NCI-H510A treated with DMSO at 0.1 percent for 48 hours (cell line): Measurements from ENCODE around the gene NGEF.
"Not testable (repeated sequence)": the region's sequence is repeated elsewhere in the genome, so short reads cannot be mapped to it uniquely, and the experiment has no call there.

Experiments
- DNase-seq: peaks from one replicate; lab custom pipeline; 2025; lab: John Stamatoyannopoulos, UW

Gene NGEF

GRCh38 chr2:232870766-232871371 lies 142.2 kb downstream of the NGEF start:
- no peak for DNase-seq

GRCh38 chr2:232870018-232870765 lies 142.9 kb downstream of the NGEF start, which contains the start of gene SNORC:
SNORC (plus strand) TSS chr2:232870264; CDS start chr2:232870342, 78 bp downstream.
- no peak for DNase-seq

- DNase-seq, result no peak
Observed at GRCh38 chr2:232869138-232870017, 143.7 kb downstream of the NGEF start.

GRCh38 chr2:232866104-232866503 lies 147.0 kb downstream of the NGEF start:
- no peak for DNase-seq

- DNase-seq, result no peak
Observed at GRCh38 chr2:232865165-232865564, 147.9 kb downstream of the NGEF start.

DNA sequence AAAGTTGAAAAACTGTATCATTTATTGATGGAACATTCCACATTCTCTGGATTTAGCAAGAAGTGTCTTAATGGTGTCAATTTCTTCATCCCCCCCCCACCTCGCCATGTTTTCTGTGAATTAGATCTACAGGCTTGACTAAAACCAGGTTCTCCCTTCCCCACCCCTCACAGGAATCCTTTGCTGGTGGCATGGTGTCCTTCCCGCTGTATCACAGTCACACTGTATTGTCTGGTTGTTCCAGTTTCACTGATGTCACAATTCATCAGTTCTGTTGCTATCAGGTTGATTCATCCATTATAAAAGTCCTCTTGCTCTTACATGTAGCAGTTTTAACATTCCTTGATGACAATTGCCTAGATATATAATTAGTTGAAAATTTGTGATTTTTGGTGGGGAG lies 149.1 kb downstream of the NGEF start:
- no peak for DNase-seq

- no peak for DNase-seq
Observed at GRCh38 chr2:232861353-232861752, 151.7 kb downstream of the NGEF start.

GRCh38 chr2:232860593-232861241 lies 152.3 kb downstream of the NGEF start:
- no peak for DNase-seq

DNA sequence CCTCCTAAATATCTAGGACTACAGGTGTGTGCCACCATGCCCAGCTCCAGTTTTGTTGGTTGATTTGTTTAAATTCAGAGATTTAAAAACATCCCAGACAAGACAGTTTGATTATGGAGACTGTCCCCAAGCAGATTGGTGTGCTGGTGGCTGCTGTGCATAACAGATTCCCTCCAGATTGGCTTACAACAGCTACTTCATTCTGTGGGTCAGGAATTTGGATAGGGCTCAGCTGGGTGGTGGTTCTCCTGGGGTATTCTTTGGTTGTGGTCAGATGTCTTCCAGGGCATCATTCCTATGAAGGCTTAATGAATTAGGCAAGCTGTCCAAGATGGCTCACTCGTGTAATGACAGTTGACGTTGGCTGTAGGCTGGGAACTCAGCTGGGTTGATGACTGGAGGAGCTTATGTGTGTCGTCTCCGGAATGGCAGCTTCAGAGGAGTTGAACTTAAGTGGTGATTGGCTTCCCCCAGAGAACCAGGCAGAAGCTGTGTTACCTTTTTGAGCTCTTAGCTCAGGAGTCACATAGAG lies 153.6 kb downstream of the NGEF start:
- no peak for DNase-seq

DNA sequence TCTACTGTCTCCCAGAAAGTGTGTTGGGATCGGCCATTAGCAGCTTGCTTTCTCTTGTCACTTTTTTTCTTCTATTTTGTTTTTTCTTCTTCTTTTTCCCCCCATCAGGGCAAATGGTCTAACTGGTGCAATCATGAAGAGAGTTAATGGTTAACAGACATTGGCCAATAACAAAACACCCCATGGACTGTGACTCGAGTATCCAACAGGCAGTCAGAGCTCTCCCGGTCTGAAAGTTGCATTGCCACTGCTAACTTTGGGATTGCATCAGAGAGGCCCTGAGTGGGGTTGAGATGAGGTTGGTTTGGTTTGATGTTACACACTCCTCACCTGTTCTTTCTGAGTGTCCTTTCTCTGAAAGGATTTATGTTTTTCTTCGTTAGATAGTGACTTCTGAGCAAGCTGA lies 155.9 kb downstream of the NGEF start:
- no peak for DNase-seq

- no peak for DNase-seq
Observed at GRCh38 chr2:232854082-232854481, 159.0 kb downstream of the NGEF start.

DNA sequence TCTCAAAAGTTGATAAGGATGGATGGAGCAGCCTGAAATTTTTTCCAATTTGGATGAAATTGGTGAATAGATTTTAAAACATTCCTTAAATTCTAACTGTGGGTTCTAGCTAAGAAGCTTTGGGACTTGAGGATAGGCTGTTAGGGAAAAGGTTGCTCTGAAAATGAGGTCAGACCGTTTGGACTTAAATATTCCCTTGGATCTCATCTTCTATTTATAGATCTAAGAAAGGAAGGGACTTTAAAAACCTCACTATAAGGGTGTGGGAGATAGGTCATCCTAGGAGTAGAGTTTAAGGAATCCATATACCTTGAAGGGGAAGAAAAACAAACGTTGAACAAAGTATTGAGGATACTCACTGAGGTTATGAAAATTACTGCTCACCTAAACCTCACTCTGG lies 160.4 kb downstream of the NGEF start:
- DNase-seq, result no peak

DNA sequence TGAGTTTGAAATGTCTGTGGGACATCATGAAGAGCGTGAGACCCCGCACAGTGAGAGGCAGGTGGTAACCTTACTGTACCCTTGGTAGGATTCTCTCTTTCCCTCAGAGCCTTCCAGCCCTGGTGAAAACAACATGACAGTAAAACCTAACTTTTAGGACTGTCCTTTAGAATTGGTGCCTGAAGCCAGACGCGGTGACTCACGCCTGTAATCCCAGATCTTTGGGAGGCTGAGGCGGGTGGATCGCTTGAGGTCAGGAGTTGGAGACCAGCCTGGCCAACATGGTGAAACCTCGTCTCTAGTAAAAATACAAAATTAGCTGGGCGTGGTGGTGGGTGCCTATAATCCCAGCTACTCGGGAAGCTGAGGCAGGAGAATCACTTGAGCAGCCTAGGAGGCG lies 161.0 kb downstream of the NGEF start:
- DNase-seq, result not testable (repeated sequence)

- DNase-seq, result no peak
Observed at GRCh38 chr2:232850039-232850438, 163.0 kb downstream of the NGEF start.

GRCh38 chr2:232846055-232846454 lies 167.0 kb downstream of the NGEF start:
- no peak for DNase-seq

DNA sequence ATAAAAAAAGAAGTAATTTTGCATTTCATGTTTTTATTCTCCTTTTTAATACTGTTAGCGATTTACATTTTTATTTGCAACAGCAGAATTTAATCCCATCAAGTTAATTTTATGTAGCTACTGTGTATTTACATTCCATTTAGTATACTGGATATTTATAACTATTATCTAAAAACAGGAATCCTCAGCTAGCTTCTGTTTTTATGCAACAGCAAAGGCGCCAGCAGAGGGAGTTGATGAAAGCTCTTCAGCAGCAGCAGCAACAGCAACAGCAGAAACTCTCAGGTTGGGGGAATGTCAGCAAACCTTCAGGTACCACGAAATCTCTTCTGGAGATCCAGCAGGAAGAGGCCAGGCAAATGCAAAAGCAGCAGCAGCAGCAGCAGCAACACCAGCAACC lies 169.2 kb downstream of the NGEF start:
- no peak for DNase-seq

- no peak for DNase-seq
Observed at GRCh38 chr2:232842689-232843088, 170.4 kb downstream of the NGEF start.

DNA sequence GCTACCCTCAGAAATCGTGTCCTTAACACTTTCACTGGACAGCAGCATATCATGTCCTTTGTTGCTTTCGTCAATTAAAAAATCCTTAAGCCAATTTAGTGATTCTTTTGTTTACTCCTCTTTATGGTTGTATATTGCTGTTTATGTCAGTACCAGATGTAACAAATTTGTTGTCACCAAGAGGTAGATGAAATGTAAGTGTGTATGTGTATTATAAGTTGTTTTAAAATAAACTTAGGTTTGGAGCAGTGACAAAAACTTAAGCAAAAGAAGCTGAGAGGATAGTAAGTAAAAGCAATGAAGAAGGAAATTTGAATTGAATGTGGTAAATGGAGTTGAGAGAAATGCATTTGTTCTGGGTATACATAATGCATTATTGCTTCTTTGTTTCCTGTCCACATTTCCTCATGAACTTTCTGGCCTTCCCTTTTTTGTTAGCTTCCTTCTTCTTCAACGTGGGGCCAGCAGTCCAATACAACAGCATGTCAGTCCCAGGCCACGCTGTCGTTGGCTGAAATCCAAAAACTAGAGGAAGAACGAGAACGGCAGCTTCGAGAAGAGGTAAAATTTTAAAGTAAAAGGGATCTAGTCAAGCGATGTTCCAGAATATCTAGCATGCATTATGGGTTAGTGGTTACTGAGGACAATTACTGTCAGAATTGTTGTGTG lies 173.5 kb downstream of the NGEF start:
- DNase-seq, result no peak

DNA sequence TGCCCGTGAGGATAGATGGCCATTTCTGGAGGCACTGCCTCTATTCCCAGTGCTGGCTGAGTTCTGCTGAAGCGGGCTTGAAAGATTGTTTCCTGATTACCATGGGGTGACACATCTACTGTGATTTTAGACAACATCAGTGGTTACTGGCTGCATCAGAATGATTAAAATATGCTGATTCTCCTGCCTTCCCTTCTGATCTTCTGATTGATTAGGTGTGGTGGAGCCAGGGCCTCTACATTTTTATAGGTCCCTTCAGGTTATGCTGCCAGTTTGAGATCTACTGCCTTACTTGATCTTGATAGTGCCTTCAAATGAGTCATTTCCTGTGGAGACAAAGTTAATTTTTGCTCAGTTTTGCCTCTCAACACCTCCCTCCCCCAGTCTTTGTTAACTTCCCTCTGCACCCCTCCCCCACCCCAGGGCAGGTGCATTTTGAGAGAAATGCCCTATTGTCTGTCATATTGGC lies 174.6 kb downstream of the NGEF start:
- DNase-seq, result no peak

DNA sequence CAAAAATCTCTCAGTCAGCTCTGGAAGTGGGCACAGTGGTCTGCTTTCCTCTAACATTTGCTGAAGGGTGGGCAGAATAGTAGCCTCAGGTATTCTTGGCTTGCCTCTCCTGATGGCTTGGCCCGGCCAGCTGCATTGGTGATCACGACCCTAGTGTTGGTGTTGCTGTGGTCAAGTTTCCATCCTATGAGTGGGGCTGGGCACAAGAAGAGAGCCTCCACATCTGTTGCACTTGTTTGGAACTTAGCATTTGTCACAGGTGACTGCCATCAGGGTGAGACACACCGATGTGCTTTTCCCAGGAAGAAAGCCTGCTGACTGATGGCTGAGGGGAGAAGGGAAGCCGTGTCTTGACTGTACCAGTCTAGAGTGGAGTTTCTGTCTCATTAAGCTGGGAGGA lies 176.1 kb downstream of the NGEF start:
- DNase-seq, result no peak

DNA sequence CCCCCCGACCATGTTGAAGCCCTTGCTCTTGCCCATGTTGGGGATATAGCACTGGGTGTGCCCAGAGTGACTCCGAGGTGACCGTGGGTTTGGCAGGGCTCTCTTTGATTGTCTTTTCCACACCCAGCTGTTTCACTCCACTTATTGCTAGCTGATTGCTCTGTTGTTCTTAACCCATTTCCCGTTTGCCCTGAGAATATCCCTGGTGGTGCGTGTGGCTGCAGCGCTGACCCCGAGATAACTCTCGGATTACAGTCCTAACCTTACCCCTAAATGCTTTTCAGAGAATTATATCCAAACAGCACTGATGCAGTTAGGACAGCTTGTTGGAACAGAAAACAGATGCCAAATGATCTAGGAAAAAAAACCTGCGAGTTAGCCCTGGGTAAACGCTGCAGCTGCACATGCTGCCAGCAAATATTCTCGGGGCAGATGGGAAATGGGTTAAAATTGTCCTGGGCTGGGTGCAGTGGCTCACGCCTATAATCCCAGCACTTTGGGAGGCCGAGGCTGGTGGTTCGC lies 177.3 kb downstream of the NGEF start:
- no peak for DNase-seq
